IMR-90 (cell line): ENCODE measurements around the gene ASB16. TPM values are rescaled to one million over a fixed set of nuclear protein-coding genes. Genes with fewer than 3 reads are reported as not detected.

ENCODE experiments used
- ATAC-seq: fragments of 200-7000 bp; cut with Tn5 transposase; 2 replicates; pipeline ENCODE4 v1.9.1; 2020; ENCODE audit warnings: low read depth, mild to moderate bottlenecking, moderate library complexity
- BruUV-seq: library from RNA; stranded (reverse); fragments of 400-500 nt; replicated peaks from 2 replicates; lab custom pipeline; 2021; lab: Mats Ljungman, UMichigan
- CTCF ChIA-PET: fragments of 300-600 bp; formaldehyde crosslinking; extraction: SDS; loops from one replicate; lab custom pipeline; 2021; ENCODE audit warnings: antibody characterized with exemption; lab: Yijun Ruan, JAX
- POLR2A ChIA-PET: fragments of 300-600 bp; sonication (Branson Sonifier 250); formaldehyde crosslinking; loops from one replicate; lab custom pipeline; 2022; ENCODE audit warnings: antibody characterized with exemption; ENCODE audit not compliant: unreplicated experiment; lab: Charles Lee
- DNase-seq: peaks from one replicate; pipeline ENCODE4 v3.0.0; 2013
- H2AFZ ChIP-seq: replicated peaks from 2 replicates; pipeline ENCODE3; 2013; ENCODE audit warnings: low read length, mild to moderate bottlenecking; ENCODE audit not compliant: poor library complexity
- H2AK5ac ChIP-seq: 2 replicates; pipeline ENCODE4 v1.6.1; 2013; ENCODE audit warnings: low read depth, low read length, inconsistent platforms
- H2AK9ac ChIP-seq: replicated peaks from 2 replicates; pipeline ENCODE3; 2013; ENCODE audit warnings: mild to moderate bottlenecking, low read depth, low read length, moderate library complexity; ENCODE audit not compliant: poor library complexity
- H2BK120ac ChIP-seq: 2 replicates; pipeline ENCODE4 v1.6.1; 2013; ENCODE audit warnings: low read depth, low read length, inconsistent platforms
- H2BK15ac ChIP-seq: 3 replicates; pipeline ENCODE4 v1.6.1; 2013; ENCODE audit warnings: low read depth, low read length, inconsistent platforms
- H2BK20ac ChIP-seq: 2 replicates; pipeline ENCODE4 v1.6.1; 2013; ENCODE audit warnings: low read depth, mild to moderate bottlenecking, inconsistent platforms, low read length, moderate library complexity
- H2BK5ac ChIP-seq: 2 replicates; pipeline ENCODE4 v1.6.1; 2013; ENCODE audit warnings: mild to moderate bottlenecking, low read depth, low read length, inconsistent platforms; ENCODE audit not compliant: poor library complexity, severe bottlenecking
- H3K14ac ChIP-seq: replicated peaks from 2 replicates; pipeline ENCODE4 v1.6.1; 2013; ENCODE audit warnings: low read depth, low read length, inconsistent platforms
- H3K18ac ChIP-seq: 2 replicates; pipeline ENCODE4 v1.6.1; 2013; ENCODE audit warnings: low read depth, low read length, control low read depth
- H3K23ac ChIP-seq: 2 replicates; pipeline ENCODE4 v1.6.1; 2013; ENCODE audit warnings: low read depth, low read length, inconsistent platforms
- H3K27ac ChIP-seq: 2 replicates; pipeline ENCODE4 v1.5.1; 2013; ENCODE audit warnings: mild to moderate bottlenecking, control low read depth, low read length; ENCODE audit not compliant: insufficient read depth
- H3K27me3 ChIP-seq: 2 replicates; pipeline ENCODE4 v1.6.1; 2013; ENCODE audit warnings: low read length; ENCODE audit not compliant: control insufficient read depth, insufficient read depth
- H3K36me3 ChIP-seq: 2 replicates; pipeline ENCODE4 v1.6.1; 2013; ENCODE audit warnings: low read length, mixed read lengths; ENCODE audit not compliant: control insufficient read depth, insufficient read depth
- H3K4ac ChIP-seq: 2 replicates; pipeline ENCODE4 v1.6.1; 2013; ENCODE audit warnings: low read depth, low read length, inconsistent platforms
- H3K4me1 ChIP-seq: 2 replicates; pipeline ENCODE4 v1.6.1; 2013; ENCODE audit warnings: low read length, mixed read lengths; ENCODE audit not compliant: control insufficient read depth, insufficient read depth
- H3K4me2 ChIP-seq: 2 replicates; pipeline ENCODE4 v1.6.1; 2013; ENCODE audit warnings: low read depth, mild to moderate bottlenecking, control low read depth, low read length, moderate library complexity
- H3K4me3 ChIP-seq: 2 replicates; pipeline ENCODE4 v1.5.1; 2013; ENCODE audit warnings: low read depth, mild to moderate bottlenecking, control low read depth, low read length, moderate library complexity; ENCODE audit not compliant: insufficient read depth
- H3K56ac ChIP-seq: 2 replicates; pipeline ENCODE4 v1.6.1; 2013; ENCODE audit warnings: low read length, inconsistent platforms; ENCODE audit not compliant: insufficient read depth; ENCODE audit errors: extremely low read depth
- H3K79me1 ChIP-seq, 2 experiments: 2 replicates each; pipeline ENCODE4 v1.6.1; 2013; ENCODE audit warnings: low read length in 2 of 2, inconsistent platforms in 1 of 2, low read depth in 1 of 2
- H3K9ac ChIP-seq: 2 replicates; pipeline ENCODE4 v1.6.1; 2013; ENCODE audit warnings: low read depth, low read length, control low read depth
- H3K9me1 ChIP-seq: 2 replicates; pipeline ENCODE4 v1.6.1; 2013; ENCODE audit warnings: low read length, inconsistent platforms; ENCODE audit not compliant: insufficient read depth
- H3K9me3 ChIP-seq: 2 replicates; pipeline ENCODE4 v1.6.1; 2013; ENCODE audit warnings: low read length; ENCODE audit not compliant: control insufficient read depth, insufficient read depth
- H4K20me1 ChIP-seq: 2 replicates; pipeline ENCODE4 v1.6.1; 2013; ENCODE audit warnings: low read length, inconsistent platforms; ENCODE audit not compliant: insufficient read depth
- H4K5ac ChIP-seq: 2 replicates; pipeline ENCODE4 v1.6.1; 2013; ENCODE audit warnings: mild to moderate bottlenecking, low read depth, low read length, control low read depth
- H4K8ac ChIP-seq, 2 experiments: 2 replicates each; pipeline ENCODE4 v1.6.1; 2013; ENCODE audit warnings: low read depth in 2 of 2, low read length in 2 of 2, control low read depth in 1 of 2, inconsistent platforms in 1 of 2
- H4K91ac ChIP-seq: 2 replicates; pipeline ENCODE4 v1.6.1; 2013; ENCODE audit warnings: low read depth, low read length, inconsistent platforms; ENCODE audit not compliant: insufficient read depth
- BHLHE40 ChIP-seq: fragments of 150-350 bp; IDR thresholded peaks from 2 replicates; pipeline ENCODE4 v1.6.1; 2016; ENCODE audit warnings: mild to moderate bottlenecking, low read depth, low read length
- CEBPB ChIP-seq: IDR thresholded peaks from 2 replicates; pipeline ENCODE4 v1.6.1; 2012; ENCODE audit warnings: low read depth, low read length, improper control_type of control experiment
- ELK1 ChIP-seq: fragments of 150-350 bp; IDR thresholded peaks from 2 replicates; pipeline ENCODE4 v1.6.1; 2016; ENCODE audit warnings: low read depth, mild to moderate bottlenecking, low read length, moderate library complexity, borderline replicate concordance
- FOS ChIP-seq: fragments of 150-350 bp; IDR thresholded peaks from 2 replicates; pipeline ENCODE4 v1.6.1; 2016; ENCODE audit warnings: low read depth, low read length
- MAFK ChIP-seq: IDR thresholded peaks from 2 replicates; pipeline ENCODE4 v1.6.1; 2012; ENCODE audit warnings: low read depth, low read length, improper control_type of control experiment
- MAZ ChIP-seq: IDR thresholded peaks from 2 replicates; pipeline ENCODE4 v1.6.1; 2012; ENCODE audit warnings: low read depth, mild to moderate bottlenecking, low read length, improper control_type of control experiment, moderate library complexity, borderline replicate concordance
- NFE2L2 ChIP-seq: fragments of 150-350 bp; IDR thresholded peaks from 2 replicates; pipeline ENCODE4 v1.6.1; 2016; ENCODE audit warnings: low read depth, mild to moderate bottlenecking, low read length
- POLR2A ChIP-seq: IDR thresholded peaks from 2 replicates; pipeline ENCODE4 v1.6.1; 2012; ENCODE audit warnings: mild to moderate bottlenecking, low read depth, low read length
- RAD21 ChIP-seq: IDR thresholded peaks from 2 replicates; pipeline ENCODE4 v1.6.1; 2012; ENCODE audit warnings: low read length, improper control_type of control experiment
- RCOR1 ChIP-seq: IDR thresholded peaks from 2 replicates; pipeline ENCODE4 v1.6.1; 2012; ENCODE audit warnings: mild to moderate bottlenecking, low read length, improper control_type of control experiment; ENCODE audit not compliant: insufficient replicate concordance
- RFX5 ChIP-seq: IDR thresholded peaks from 2 replicates; pipeline ENCODE4 v1.8.0; 2012; ENCODE audit warnings: low read depth, mild to moderate bottlenecking, low read length, moderate library complexity
- SMC3 ChIP-seq: fragments of 150-350 bp; IDR thresholded peaks from 2 replicates; pipeline ENCODE4 v1.6.1; 2016; ENCODE audit warnings: low read depth, mild to moderate bottlenecking, antibody characterized with exemption, low read length, moderate library complexity
- USF2 ChIP-seq: fragments of 150-350 bp; IDR thresholded peaks from 2 replicates; pipeline ENCODE4 v1.6.1; 2017; ENCODE audit warnings: mild to moderate bottlenecking, antibody characterized with exemption, low read length, low read depth
- WGBS, 2 experiments: methylation state at CpG; one replicate each; pipeline versions ENCODE4 v1.1.5 to v1.1.7; 2013; ENCODE audit warnings: missing lambda C conversion rate in 2 of 2; ENCODE audit not compliant: insufficient read length in 1 of 2; ENCODE audit errors: extremely low coverage in 2 of 2; 5-methylcytosine and 5-hydroxymethylcytosine counted together
- dilution Hi-C: fragments of 300-500 bp; cut with HindIII; formaldehyde crosslinking; loops from one replicate; pipeline ENCODE4 v1.14.3; 2018; ENCODE audit warnings: low sequenced_read_pairs; ENCODE audit not compliant: unreplicated experiment
- in situ Hi-C: fragments of 300-500 bp; cut with MboI; formaldehyde crosslinking; loops from 3 replicates; pipeline ENCODE4 v1.14.3; 2019; ENCODE audit warnings: low sequenced_read_pairs, inconsistent platforms, mixed read lengths
- intact Hi-C: fragments of 100-400 bp; cut with micrococcal nuclease; formaldehyde crosslinking; loops from 2 replicates; pipeline ENCODE4 v1.10.0; 2022
- polyA plus RNA-seq, 3 experiments: library from polyadenylated mRNA; depleted of rRNA; stranded (reverse); fragments of >200 nt; gene quantifications; 2 replicates each; pipeline ENCODE4 v1.2.3, GENCODE V29; 2012; ENCODE audit warnings: low replicate concordance in 1 of 3
- total RNA-seq: library from RNA; depleted of rRNA; stranded (reverse); fragments of >200 nt; gene quantifications from 2 replicates; pipeline ENCODE4 v1.2.3, GENCODE V29; 2012

Gene ASB16
- total and polyA plus RNA-seq, 2 of the 4 experiments (the other 2 are of a cell fraction), result 0.05 TPM; not detected in 1

GRCh38 chr17:44212507-44213402, 42.3 kb downstream of the ASB16 start:
- Histone ChIP-seq H2AFZ (no peak overlapping the region), H4K8ac (no peak overlapping the region), H3K4me2 (no peak overlapping the region), H2BK120ac (no peak overlapping the region), H3K4me3 (no peak overlapping the region), H3K4ac (no peak overlapping the region), H3K27me3 (no peaks in the 10 kb centered on the region), H2BK15ac (no peak overlapping the region), H3K36me3 (peaks cover 67% of the 10 kb centered on the region), H3K9ac (no peak overlapping the region), H3K27ac (no peak overlapping the region), H2AK5ac (no peak overlapping the region; the same call in 1 of the 2 replicates), H4K91ac (no peak overlapping the region), H3K9me1 (peaks cover 25% of the 10 kb centered on the region), H3K9me3 (no peaks in the 10 kb centered on the region), H3K14ac (no peak overlapping the region), H3K79me1 (peaks cover 43 to 70% of the 10 kb centered on the region in 2 experiments), H2BK20ac (no peak overlapping the region), H3K23ac (no peak overlapping the region), H3K4me1 (peaks cover 12% of the 10 kb centered on the region), H2AK9ac (peak overlapping the region; percentile 32), H3K18ac (no peak overlapping the region), H2BK5ac (no peak overlapping the region), H4K20me1 (peaks cover 43% of the 10 kb centered on the region), H3K56ac (no peak overlapping the region), H4K5ac (no peak overlapping the region)
- BruUV-seq, result no TSS peak
- no peak for TF ChIP-seq SMC3
- TF ChIP-seq BHLHE40, result no peak
- no peak for TF ChIP-seq FOS
- no peak for TF ChIP-seq MAFK
- no peak for TF ChIP-seq CEBPB
- no peak for TF ChIP-seq USF2
- no peak for TF ChIP-seq POLR2A
- TF ChIP-seq ELK1, result no peak
- TF ChIP-seq RCOR1, result no peak
- TF ChIP-seq MAZ, result no peak
- TF ChIP-seq RFX5, result no peak
- TF ChIP-seq RAD21, result no peak
- TF ChIP-seq NFE2L2, result no peak
- intact Hi-C loops (loop anchor here (10.0 kb wide), 1 partner anchor 292 kb away; the partner anchor contains the start of gene GPATCH8), dilution Hi-C loops (no loop called here), in situ Hi-C loops (loop anchor here (25.0 kb wide), 2 partner anchors 300 to 425 kb away; partner anchors contain the start of gene GPATCH8)
- DNase-seq, result no peak
- ChIA-PET POLR2A (interaction anchor here (0.5 kb wide), 1 partner anchor 114 kb away, joined by 3 read pairs; no protein-coding TSS in a partner anchor), CTCF (no interaction called here)
- ATAC-seq, result no peak
- WGBS, 2 experiments, result 90% methylated on average over 20 of the region's 31 CpGs; no CpG with 5 or more reads in 1 of the 2 experiments
